Natural killer cell (primary cell): ENCODE results near the gene SERBP1. TPM values are rescaled to one million over a fixed set of nuclear protein-coding genes. Genes with fewer than 3 reads are reported as not detected.

Experiments used
- ATAC-seq, 3 donors: fragments of 150-1000 bp in 2 of 3; fragments of 200-7000 bp in 1 of 3; cut with Tn5 transposase; 1 replicate in 1 of 3; 2 replicates in 2 of 3; pipeline ENCODE4 v1.10.0; 2021; ENCODE audit warnings: mild to moderate bottlenecking in 2 of 3, moderate library complexity in 2 of 3
- DNase-seq, 2 donors: peaks; one replicate each; pipeline versions ENCODE4 v3.0.0 to v3.0.0-alpha.2; 2013 to 2021; ENCODE audit warnings: mixed read lengths in 1 of 2
- H3K27ac ChIP-seq: one replicate; pipeline ENCODE4 v1.5.1; 2013; ENCODE audit warnings: mild to moderate bottlenecking, low read length
- H3K27me3 ChIP-seq: one replicate; pipeline ENCODE4 v1.6.1; 2013; ENCODE audit warnings: low read length; ENCODE audit not compliant: control insufficient read depth, insufficient read depth
- H3K36me3 ChIP-seq: one replicate; pipeline ENCODE4 v1.6.1; 2013; ENCODE audit warnings: low read length; ENCODE audit not compliant: control insufficient read depth, insufficient read depth
- H3K4me1 ChIP-seq: one replicate; pipeline ENCODE4 v1.6.1; 2013; ENCODE audit warnings: low read length; ENCODE audit not compliant: control insufficient read depth, insufficient read depth
- H3K4me3 ChIP-seq: one replicate; pipeline ENCODE4 v1.5.1; 2013; ENCODE audit warnings: low read length
- H3K9me3 ChIP-seq: one replicate; pipeline ENCODE4 v1.6.1; 2013; ENCODE audit warnings: low read length; ENCODE audit not compliant: control insufficient read depth, insufficient read depth
- H3K27ac Mint-ChIP-seq, 2 donors: one replicate each; pipeline ENCODE4 v1.8.0; 2022; ENCODE audit warnings: mild to moderate bottlenecking in 2 of 2, mixed read lengths in 2 of 2, moderate library complexity in 1 of 2
- H3K27me3 Mint-ChIP-seq, 2 donors: one replicate each; pipeline ENCODE4 v1.8.0; 2022; ENCODE audit warnings: low read depth in 2 of 2, mixed read lengths in 2 of 2
- H3K36me3 Mint-ChIP-seq: one replicate; pipeline ENCODE4 v1.8.0; 2022; ENCODE audit warnings: mixed read lengths
- H3K4me1 Mint-ChIP-seq, 2 donors: one replicate each; pipeline ENCODE4 v1.8.0; 2022; ENCODE audit warnings: mixed read lengths in 2 of 2
- H3K4me3 Mint-ChIP-seq: one replicate; pipeline ENCODE4 v1.8.0; 2022; ENCODE audit warnings: mild to moderate bottlenecking, moderate library complexity, mixed read lengths
- H3K9me3 Mint-ChIP-seq, 2 donors: one replicate each; pipeline ENCODE4 v1.8.0; 2022; ENCODE audit warnings: mixed read lengths in 2 of 2
- WGBS: methylation state at CpG from one replicate; pipeline ENCODE4 v1.1.7; 2013; ENCODE audit warnings: missing lambda C conversion rate; ENCODE audit not compliant: insufficient coverage; 5-methylcytosine and 5-hydroxymethylcytosine counted together
- intact Hi-C: fragments of 100-400 bp; cut with micrococcal nuclease; formaldehyde crosslinking; loops from one replicate; pipeline ENCODE4 v1.14.2; 2022
- total RNA-seq, 4 donors: library from RNA; stranded (reverse); fragments of 120-200 nt in 1 of 4; gene quantifications; one replicate each; pipeline versions ENCODE4 v1.2.3 to v1.2.4, GENCODE V29; 2013 to 2022
- TF ChIP-seq, protein P1 (sequence below): fragments of 200-600 bp; IDR thresholded peaks from one replicate; pipeline ENCODE4 v1.8.0; 2022; ENCODE audit warnings: antibody characterized with exemption

The SERBP1 gene
- total RNA-seq, 3 donors from 2014 or later (not counting 1 experiment from before 2014, with no cell fraction given), result 137 to 183 (median 149) TPM

DNA sequence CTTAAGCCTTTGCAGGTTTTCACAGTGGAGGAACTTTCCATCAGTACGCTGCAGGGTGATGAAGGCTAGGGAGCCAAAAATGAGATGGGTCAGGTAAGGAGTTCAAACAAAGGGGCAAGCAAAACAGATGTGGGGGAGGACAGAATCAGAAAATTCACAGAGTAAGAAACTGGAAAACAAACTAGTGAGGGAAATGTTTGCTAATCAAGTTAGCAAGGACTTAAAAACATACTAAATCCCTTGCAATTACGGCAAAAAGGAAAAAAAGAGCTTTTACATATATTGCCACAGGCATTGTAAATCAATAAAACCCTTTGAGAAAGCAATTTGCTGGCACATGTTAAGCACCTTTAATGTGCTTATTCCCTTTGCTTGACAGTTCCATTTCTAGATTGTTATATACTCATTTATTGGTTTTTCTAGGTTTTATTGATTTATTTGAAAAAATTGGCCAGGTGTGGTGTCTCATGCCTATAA lies 45.8 kb upstream of the SERBP1 start:
- no peaks in the 10 kb centered on the region for H3K4me1 ChIP-seq
- no peaks in the 10 kb centered on the region for H3K36me3 ChIP-seq
- TF ChIP-seq, protein P1, sequence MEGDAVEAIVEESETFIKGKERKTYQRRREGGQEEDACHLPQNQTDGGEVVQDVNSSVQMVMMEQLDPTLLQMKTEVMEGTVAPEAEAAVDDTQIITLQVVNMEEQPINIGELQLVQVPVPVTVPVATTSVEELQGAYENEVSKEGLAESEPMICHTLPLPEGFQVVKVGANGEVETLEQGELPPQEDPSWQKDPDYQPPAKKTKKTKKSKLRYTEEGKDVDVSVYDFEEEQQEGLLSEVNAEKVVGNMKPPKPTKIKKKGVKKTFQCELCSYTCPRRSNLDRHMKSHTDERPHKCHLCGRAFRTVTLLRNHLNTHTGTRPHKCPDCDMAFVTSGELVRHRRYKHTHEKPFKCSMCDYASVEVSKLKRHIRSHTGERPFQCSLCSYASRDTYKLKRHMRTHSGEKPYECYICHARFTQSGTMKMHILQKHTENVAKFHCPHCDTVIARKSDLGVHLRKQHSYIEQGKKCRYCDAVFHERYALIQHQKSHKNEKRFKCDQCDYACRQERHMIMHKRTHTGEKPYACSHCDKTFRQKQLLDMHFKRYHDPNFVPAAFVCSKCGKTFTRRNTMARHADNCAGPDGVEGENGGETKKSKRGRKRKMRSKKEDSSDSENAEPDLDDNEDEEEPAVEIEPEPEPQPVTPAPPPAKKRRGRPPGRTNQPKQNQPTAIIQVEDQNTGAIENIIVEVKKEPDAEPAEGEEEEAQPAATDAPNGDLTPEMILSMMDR, result no peak
- DNase-seq, result no peak
- ATAC-seq, result no peak
- H3K27me3 ChIP-seq, result no peaks in the 10 kb centered on the region
- H3K9me3 ChIP-seq, result no peaks in the 10 kb centered on the region
- H3K4me3 ChIP-seq, result no peak overlapping the region
- Mint-ChIP-seq H3K27me3 (no peaks in the 10 kb centered on the region), H3K4me3 (no peak overlapping the region), H3K27ac (no peak overlapping the region), H3K4me1 (peaks cover 0 to 6% of the 10 kb centered on the region in 2 donors), H3K36me3 (no peaks in the 10 kb centered on the region), H3K9me3 (no peaks in the 10 kb centered on the region)
- 85% methylated on average over 2 of the region's 2 CpGs for WGBS
- intact Hi-C loops, result no loop called here
- H3K27ac ChIP-seq, result no peak overlapping the region

DNA sequence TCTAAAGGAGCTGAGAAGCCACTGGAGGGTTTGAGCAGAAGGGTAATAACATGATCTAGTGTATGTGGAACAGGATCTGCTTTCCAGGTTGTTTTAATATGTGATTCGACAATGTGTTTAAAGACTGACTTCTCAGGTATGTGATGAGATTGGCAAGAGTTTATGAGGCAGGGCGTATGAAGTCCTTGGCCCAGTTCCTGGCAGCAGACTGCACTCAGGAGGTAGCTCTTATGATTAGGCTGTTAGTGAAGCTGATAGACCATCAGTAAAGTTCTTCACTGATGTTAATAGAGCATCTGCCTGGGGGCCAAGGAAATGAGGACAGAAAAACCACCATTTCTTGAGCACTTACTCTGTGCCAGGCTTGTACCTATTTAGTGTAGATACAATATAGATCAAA lies 41.9 kb upstream of the SERBP1 start:
- DNase-seq (no peak), ATAC-seq (no peak)
- TF ChIP-seq, protein P1, result no peak
- Mint-ChIP-seq H3K9me3 (no peaks in the 10 kb centered on the region), H3K27me3 (no peaks in the 10 kb centered on the region), H3K36me3 (no peaks in the 10 kb centered on the region), H3K4me3 (no peak overlapping the region), H3K27ac (no peak overlapping the region), H3K4me1 (no peaks in the 10 kb centered on the region)
- Histone ChIP-seq H3K27me3 (no peaks in the 10 kb centered on the region), H3K36me3 (no peaks in the 10 kb centered on the region), H3K4me1 (no peaks in the 10 kb centered on the region), H3K27ac (no peak overlapping the region), H3K9me3 (no peaks in the 10 kb centered on the region), H3K4me3 (no peak overlapping the region)
- intact Hi-C loops, result no loop called here
- 89% methylated on average over 2 of the region's 2 CpGs for WGBS

DNA sequence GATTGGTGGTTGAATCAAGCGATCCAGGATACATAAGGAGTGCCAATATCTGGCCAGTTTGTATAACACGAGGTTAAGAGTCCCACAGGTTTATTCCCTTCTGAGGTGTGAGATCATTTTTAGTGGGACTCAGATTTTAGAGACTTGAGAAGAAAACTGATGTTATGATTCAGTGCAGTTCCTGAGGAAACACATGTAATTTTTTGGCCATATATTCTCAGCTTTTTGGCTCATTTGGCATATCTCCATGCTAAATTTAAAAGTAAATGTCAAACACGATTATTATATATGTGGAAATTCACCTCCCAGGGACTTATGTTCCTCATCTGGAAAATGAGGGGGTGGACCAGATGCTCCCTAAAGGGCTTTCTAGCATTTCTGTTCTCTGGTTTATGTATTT lies 39.2 kb upstream of the SERBP1 start:
- WGBS, result 53% methylated on average over 2 of the region's 3 CpGs
- Mint-ChIP-seq H3K36me3 (no peaks in the 10 kb centered on the region), H3K27ac (no peak overlapping the region), H3K9me3 (no peaks in the 10 kb centered on the region), H3K4me3 (no peak overlapping the region), H3K27me3 (peaks cover 0 to 5% of the 10 kb centered on the region in 2 donors), H3K4me1 (no peaks in the 10 kb centered on the region)
- H3K36me3 ChIP-seq, result no peaks in the 10 kb centered on the region
- H3K27ac ChIP-seq, result no peak overlapping the region
- no peak for ATAC-seq
- H3K4me3 ChIP-seq, result no peak overlapping the region
- H3K9me3 ChIP-seq, result no peaks in the 10 kb centered on the region
- no peak for DNase-seq
- intact Hi-C loops, result no loop called here
- TF ChIP-seq, protein P1, result no peak
- H3K4me1 ChIP-seq, result no peaks in the 10 kb centered on the region
- no peaks in the 10 kb centered on the region for H3K27me3 ChIP-seq

DNA sequence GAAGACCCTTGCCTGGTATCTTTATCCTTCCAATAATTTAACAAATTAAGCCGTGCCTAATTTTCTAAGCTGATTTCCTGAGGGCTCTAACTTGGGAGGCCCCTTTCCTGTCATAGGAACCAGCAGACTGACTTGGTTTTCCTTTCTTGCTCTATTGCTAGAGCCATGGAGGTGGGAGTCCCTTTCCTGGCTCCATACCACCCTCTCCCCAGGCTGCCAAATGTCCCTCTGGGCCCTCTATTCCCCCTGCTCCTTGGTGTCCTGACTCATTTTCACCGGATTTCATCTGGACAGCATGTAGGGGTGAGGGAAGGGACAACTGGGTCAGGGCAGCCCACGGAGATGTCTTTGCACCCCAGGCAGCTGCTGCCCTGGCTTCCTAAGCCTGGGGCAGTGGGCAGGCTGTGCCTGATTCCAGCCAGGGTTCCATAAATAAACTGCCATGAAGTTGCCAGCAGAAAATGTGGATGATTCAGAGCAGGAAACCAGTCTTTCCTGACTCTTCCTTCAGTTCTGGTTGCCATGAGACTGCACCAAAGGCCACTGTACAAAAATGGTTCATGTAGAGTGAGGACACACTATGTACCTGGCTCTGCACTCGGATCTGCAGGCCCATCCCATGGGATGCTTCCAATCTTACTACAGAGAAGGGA lies 38.0 kb upstream of the SERBP1 start:
- Mint-ChIP-seq H3K4me3 (no peak overlapping the region), H3K27me3 (peaks cover 0 to 5% of the 10 kb centered on the region in 2 donors), H3K36me3 (no peaks in the 10 kb centered on the region), H3K27ac (no peak overlapping the region), H3K4me1 (no peaks in the 10 kb centered on the region), H3K9me3 (no peaks in the 10 kb centered on the region)
- no peak overlapping the region for H3K27ac ChIP-seq
- H3K27me3 ChIP-seq, result no peaks in the 10 kb centered on the region
- H3K4me1 ChIP-seq, result no peaks in the 10 kb centered on the region
- no peaks in the 10 kb centered on the region for H3K36me3 ChIP-seq
- intact Hi-C loops, result no loop called here
- no peak for ATAC-seq
- no peak overlapping the region for H3K4me3 ChIP-seq
- no peak for DNase-seq
- WGBS, result 65% methylated on average over 4 of the region's 4 CpGs
- TF ChIP-seq, protein P1, result no peak
- no peaks in the 10 kb centered on the region for H3K9me3 ChIP-seq
